MM.1S (cell line): ENCODE results near the gene TNPO3.

Experiments used
- DNase-seq: peaks from one replicate; pipeline ENCODE4 v3.0.0-alpha.2; 2015
- H2AFZ ChIP-seq: fragments of 300-600 bp; sonication (generic); 2 replicates; pipeline ENCODE4 v1.6.0; 2016; ENCODE audit warnings: antibody characterized with exemption, low read length
- H3F3A ChIP-seq: fragments of 300-600 bp; sonication (generic); 2 replicates; pipeline ENCODE4 v1.6.1; 2016; ENCODE audit warnings: mild to moderate bottlenecking, antibody characterized with exemption, low read length, moderate library complexity, mixed read lengths; ENCODE audit not compliant: insufficient read depth
- H3K27ac ChIP-seq: fragments of 300-600 bp; sonication (generic); 2 replicates; pipeline ENCODE4 v1.5.1; 2016; ENCODE audit warnings: mild to moderate bottlenecking, low read length
- H3K27me3 ChIP-seq: fragments of 300-600 bp; sonication (generic); replicated peaks from 2 replicates; pipeline ENCODE4 v1.6.0; 2016; ENCODE audit warnings: low read length; ENCODE audit not compliant: insufficient read depth
- H3K36me3 ChIP-seq: fragments of 300-600 bp; sonication (generic); replicated peaks from 2 replicates; pipeline ENCODE4 v1.6.1; 2016; ENCODE audit warnings: mild to moderate bottlenecking, low read length, mixed read lengths; ENCODE audit not compliant: insufficient read depth
- H3K4me1 ChIP-seq: fragments of 300-600 bp; sonication (generic); 2 replicates; pipeline ENCODE4 v1.6.1; 2016; ENCODE audit warnings: low read length, mixed read lengths
- H3K4me2 ChIP-seq: fragments of 300-600 bp; sonication (generic); 2 replicates; pipeline ENCODE4 v1.6.0; 2016; ENCODE audit warnings: low read depth, low read length
- H3K4me3 ChIP-seq: fragments of 300-600 bp; sonication (generic); 2 replicates; pipeline ENCODE4 v1.5.1; 2016; ENCODE audit warnings: low read length, mixed read lengths
- H3K79me2 ChIP-seq: fragments of 300-600 bp; sonication (generic); 2 replicates; pipeline ENCODE4 v1.6.1; 2016; ENCODE audit warnings: mixed run types, low read length, mixed read lengths
- H3K9ac ChIP-seq: fragments of 300-600 bp; sonication (generic); 2 replicates; pipeline ENCODE4 v1.6.1; 2016; ENCODE audit warnings: low read length, mixed read lengths
- H3K9me2 ChIP-seq: fragments of 300-600 bp; sonication (generic); replicated peaks from 2 replicates; pipeline ENCODE4 v1.6.1; 2016; ENCODE audit warnings: mild to moderate bottlenecking, low read length, mixed read lengths; ENCODE audit not compliant: insufficient read depth
- H3K9me3 ChIP-seq: fragments of 300-600 bp; sonication (generic); replicated peaks from 2 replicates; pipeline ENCODE4 v1.6.1; 2016; ENCODE audit warnings: mild to moderate bottlenecking, low read length, mixed read lengths; ENCODE audit not compliant: insufficient read depth
- H4K20me1 ChIP-seq: fragments of 300-600 bp; sonication (generic); 2 replicates; pipeline ENCODE4 v1.6.1; 2016; ENCODE audit warnings: mild to moderate bottlenecking, low read length, moderate library complexity, mixed read lengths; ENCODE audit not compliant: insufficient read depth
- EZH2 ChIP-seq: fragments of 300-600 bp; sonication (generic); optimal IDR thresholded peaks from 2 replicates; pipeline ENCODE3; 2017; ENCODE audit warnings: low read depth, mild to moderate bottlenecking, antibody characterized with exemption, low read length, mixed read lengths
- EZH2phosphoT487 ChIP-seq: fragments of 300-600 bp; sonication (generic); IDR thresholded peaks from 2 replicates; pipeline ENCODE4 v1.6.1; 2018; ENCODE audit warnings: antibody characterized with exemption, low read length
- TF ChIP-seq, protein P1 (sequence below): fragments of 300-600 bp; sonication (generic); IDR thresholded peaks from 2 replicates; pipeline ENCODE4 v1.5.1; 2016; ENCODE audit warnings: antibody characterized with exemption, low read length, mixed read lengths

Gene TNPO3

DNA sequence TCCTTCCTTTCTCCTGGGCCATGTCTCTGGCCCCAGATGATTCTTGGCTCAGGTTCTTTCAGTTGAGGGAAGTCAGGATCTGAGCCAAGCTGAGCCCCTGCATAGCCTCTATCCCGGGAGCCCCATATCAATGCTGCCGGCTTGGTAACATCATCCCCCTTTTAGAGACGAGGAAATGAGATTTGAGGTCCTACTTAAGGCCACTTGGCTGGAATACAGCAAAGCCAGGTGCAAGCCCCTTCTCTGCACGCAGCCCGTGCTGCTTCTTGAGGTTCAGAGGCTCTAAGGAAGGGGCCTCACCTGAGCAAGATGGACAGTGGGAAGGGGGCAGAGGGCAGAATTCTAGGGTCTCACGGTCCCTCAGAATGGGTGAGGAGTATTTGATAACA lies 119.6 kb downstream of the TNPO3 start:
- no peaks in the 10 kb centered on the region for H3K9me3 ChIP-seq
- no peaks in the 10 kb centered on the region for H3K9me2 ChIP-seq
- no peak overlapping the region for H3K4me3 ChIP-seq
- no peaks in the 10 kb centered on the region for H4K20me1 ChIP-seq
- TF ChIP-seq EZH2phosphoT487, result no peak
- no peak for TF ChIP-seq EZH2
- TF ChIP-seq, protein P1, sequence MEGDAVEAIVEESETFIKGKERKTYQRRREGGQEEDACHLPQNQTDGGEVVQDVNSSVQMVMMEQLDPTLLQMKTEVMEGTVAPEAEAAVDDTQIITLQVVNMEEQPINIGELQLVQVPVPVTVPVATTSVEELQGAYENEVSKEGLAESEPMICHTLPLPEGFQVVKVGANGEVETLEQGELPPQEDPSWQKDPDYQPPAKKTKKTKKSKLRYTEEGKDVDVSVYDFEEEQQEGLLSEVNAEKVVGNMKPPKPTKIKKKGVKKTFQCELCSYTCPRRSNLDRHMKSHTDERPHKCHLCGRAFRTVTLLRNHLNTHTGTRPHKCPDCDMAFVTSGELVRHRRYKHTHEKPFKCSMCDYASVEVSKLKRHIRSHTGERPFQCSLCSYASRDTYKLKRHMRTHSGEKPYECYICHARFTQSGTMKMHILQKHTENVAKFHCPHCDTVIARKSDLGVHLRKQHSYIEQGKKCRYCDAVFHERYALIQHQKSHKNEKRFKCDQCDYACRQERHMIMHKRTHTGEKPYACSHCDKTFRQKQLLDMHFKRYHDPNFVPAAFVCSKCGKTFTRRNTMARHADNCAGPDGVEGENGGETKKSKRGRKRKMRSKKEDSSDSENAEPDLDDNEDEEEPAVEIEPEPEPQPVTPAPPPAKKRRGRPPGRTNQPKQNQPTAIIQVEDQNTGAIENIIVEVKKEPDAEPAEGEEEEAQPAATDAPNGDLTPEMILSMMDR, result no peak
- H2AFZ ChIP-seq, result no peak overlapping the region
- no peak overlapping the region for H3K27ac ChIP-seq
- peaks cover 33% of the 10 kb centered on the region for H3F3A ChIP-seq
- no peaks in the 10 kb centered on the region for H3K27me3 ChIP-seq
- no peak overlapping the region for H3K4me2 ChIP-seq
- no peak overlapping the region for H3K9ac ChIP-seq
- H3K79me2 ChIP-seq, result peaks cover 25% of the 10 kb centered on the region
- H3K36me3 ChIP-seq, result no peaks in the 10 kb centered on the region
- no peak for DNase-seq
- H3K4me1 ChIP-seq, result peaks cover 40% of the 10 kb centered on the region

DNA sequence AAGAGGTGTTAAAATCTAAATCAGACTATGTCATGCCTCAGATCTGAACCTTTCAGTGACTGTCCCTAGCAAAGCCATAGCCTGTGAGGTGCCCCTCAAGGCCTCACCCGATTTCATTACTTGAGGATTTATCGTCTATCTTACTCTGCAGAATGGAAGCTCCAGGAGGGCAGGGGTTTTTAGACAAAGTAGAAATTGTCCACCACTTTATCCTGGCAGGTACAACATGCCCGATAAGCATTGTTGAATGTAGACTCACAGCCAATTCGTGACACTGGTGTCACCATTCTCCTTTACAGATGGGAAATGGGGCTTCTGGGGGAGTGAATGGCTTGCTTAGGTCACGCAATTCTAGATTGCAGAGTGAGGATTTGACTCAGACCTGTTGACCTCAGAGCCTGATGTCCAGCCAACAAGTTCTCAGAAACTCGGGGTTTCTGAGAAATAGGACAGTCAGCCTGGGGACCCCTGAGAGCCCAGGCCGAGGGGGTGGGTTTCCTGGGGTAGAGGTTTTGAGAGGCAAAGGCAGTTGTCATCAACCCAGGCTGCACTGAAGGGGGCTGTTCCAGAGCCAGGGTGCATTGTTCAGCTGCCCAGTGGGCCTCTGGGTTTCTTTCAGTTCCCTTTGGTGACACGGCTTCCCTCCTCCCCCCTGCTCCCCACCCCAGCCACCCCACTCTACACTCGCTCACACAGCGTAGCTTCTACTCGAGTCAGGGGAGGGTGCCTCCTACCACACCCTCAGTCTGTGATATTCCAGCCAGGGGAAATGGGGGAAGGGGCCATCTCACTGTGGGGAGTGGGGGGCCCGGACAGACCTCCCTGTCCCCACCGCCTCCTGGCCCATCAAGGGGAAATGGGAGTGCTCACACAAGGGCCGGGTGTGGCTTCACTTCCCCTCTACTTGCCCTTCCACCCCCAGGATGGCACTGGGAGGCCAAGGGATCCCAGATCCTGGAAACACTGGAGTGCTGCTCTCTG lies 120.3 kb downstream of the TNPO3 start:
- no peaks in the 10 kb centered on the region for H3K27me3 ChIP-seq

DNA sequence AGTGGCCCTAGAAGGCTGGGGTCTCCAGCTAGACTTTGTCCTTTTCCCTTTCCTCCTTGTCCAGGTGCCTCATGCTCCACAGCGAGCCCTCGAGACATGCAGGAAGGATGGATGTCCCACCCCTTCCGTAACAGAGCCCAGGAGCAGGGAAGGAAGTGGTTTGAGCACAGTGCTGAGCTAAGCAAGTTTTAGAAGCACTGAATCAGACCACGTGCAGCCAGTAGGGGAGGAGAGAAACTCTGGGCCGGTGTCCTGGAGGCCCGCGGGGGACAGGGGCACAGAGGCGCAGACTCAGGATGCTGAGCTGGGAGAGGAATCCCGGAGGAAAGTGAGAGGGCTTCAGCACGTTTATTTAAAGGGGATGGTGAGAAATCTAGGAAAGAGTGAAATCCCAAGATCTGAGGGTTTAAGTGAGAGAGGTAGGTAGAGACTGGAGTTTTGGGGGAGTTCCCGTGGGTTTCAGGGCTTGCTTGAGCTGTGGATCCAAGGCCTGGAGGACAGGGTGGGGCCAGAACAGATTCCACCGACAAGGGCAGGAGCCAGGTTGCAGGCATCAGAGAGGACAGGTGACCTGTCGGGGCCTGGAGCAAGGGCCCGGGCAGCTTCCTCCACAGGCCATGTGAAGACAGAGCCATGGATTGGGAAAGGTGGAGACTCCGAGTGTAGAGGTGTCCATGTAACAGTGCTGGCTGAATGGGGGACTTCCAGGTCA lies 121.6 kb downstream of the TNPO3 start:
- Histone ChIP-seq H3K9me2 (no peaks in the 10 kb centered on the region), H4K20me1 (no peaks in the 10 kb centered on the region), H3K9ac (peak overlapping the region; percentile 51), H3K79me2 (peaks cover 13% of the 10 kb centered on the region), H3K27ac (peak overlapping the region; percentile 48), H3F3A (peaks cover 15% of the 10 kb centered on the region; the same call in 1 of the 2 replicates), H3K36me3 (no peaks in the 10 kb centered on the region), H2AFZ (peak overlapping the region; percentile 65), H3K9me3 (no peaks in the 10 kb centered on the region), H3K4me3 (peak overlapping the region; percentile 43), H3K27me3 (no peaks in the 10 kb centered on the region), H3K4me2 (peak overlapping the region; percentile 79), H3K4me1 (peaks cover 27% of the 10 kb centered on the region)
- TF ChIP-seq EZH2phosphoT487 (no peak), EZH2 (no peak)
- TF ChIP-seq, protein P1, result no peak
- DNase-seq, result peak; percentile 97

More for the DNA sequence above, 120.3 kb downstream of the TNPO3 start:
- no peak overlapping the region for H3K27ac ChIP-seq
- no peaks in the 10 kb centered on the region for H3K9me2 ChIP-seq
- no peak overlapping the region for H3K9ac ChIP-seq
- no peak overlapping the region for H3K4me2 ChIP-seq
- no peaks in the 10 kb centered on the region for H4K20me1 ChIP-seq
- peaks cover 33% of the 10 kb centered on the region for H3K4me1 ChIP-seq
- H2AFZ ChIP-seq, result no peak overlapping the region
- H3K79me2 ChIP-seq, result peaks cover 24% of the 10 kb centered on the region
- no peaks in the 10 kb centered on the region for H3K36me3 ChIP-seq
- TF ChIP-seq, protein P1, result no peak
- TF ChIP-seq EZH2phosphoT487 (no peak), EZH2 (no peak)
- no peak overlapping the region for H3K4me3 ChIP-seq
- DNase-seq, result no peak
- no peaks in the 10 kb centered on the region for H3K9me3 ChIP-seq
- peaks cover 26% of the 10 kb centered on the region for H3F3A ChIP-seq
